MM.1S (cell line): ENCODE results near the gene POLR3E.

Experiments
- EZH2 ChIP-seq: fragments of 300-600 bp; sonication (generic); optimal IDR thresholded peaks from 2 replicates; pipeline ENCODE3; 2017; ENCODE audit warnings: low read depth, mild to moderate bottlenecking, antibody characterized with exemption, low read length, mixed read lengths
- TF ChIP-seq, protein P1 (sequence below): fragments of 300-600 bp; sonication (generic); IDR thresholded peaks from 2 replicates; pipeline ENCODE4 v1.5.1; 2016; ENCODE audit warnings: antibody characterized with exemption, low read length, mixed read lengths

DNA sequence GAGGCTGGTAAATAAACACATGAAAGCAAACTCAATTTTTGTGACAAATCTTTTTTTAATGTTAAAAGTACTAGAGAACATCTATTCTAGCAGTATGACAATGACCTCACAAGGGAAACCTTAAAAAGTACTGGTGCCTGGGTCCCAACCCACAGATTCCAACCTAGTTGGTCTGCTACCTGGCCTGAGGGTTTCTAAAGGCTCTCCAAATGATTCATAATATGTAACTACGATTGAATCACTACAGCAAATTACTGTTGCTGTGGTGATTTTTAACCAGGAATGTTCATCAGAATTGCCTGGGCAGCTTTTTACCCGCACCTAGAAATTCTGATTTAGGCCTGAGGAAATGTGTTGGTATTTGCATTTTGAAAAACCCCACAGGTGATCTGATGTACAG is 51.1 kb downstream of the POLR3E start:
- no peak for TF ChIP-seq EZH2
- TF ChIP-seq, protein P1, sequence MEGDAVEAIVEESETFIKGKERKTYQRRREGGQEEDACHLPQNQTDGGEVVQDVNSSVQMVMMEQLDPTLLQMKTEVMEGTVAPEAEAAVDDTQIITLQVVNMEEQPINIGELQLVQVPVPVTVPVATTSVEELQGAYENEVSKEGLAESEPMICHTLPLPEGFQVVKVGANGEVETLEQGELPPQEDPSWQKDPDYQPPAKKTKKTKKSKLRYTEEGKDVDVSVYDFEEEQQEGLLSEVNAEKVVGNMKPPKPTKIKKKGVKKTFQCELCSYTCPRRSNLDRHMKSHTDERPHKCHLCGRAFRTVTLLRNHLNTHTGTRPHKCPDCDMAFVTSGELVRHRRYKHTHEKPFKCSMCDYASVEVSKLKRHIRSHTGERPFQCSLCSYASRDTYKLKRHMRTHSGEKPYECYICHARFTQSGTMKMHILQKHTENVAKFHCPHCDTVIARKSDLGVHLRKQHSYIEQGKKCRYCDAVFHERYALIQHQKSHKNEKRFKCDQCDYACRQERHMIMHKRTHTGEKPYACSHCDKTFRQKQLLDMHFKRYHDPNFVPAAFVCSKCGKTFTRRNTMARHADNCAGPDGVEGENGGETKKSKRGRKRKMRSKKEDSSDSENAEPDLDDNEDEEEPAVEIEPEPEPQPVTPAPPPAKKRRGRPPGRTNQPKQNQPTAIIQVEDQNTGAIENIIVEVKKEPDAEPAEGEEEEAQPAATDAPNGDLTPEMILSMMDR, result no peak
